ENCODE results near the gene RHOT2.
A peak's percentile ranks its signal among the peaks of the same experiment; 100 is the strongest.

RHOT2 gene

GRCh38 chr16:647173-647902 lies 20.6 kb upstream of the RHOT2 start:
- no peak for DNase-seq (ENCODE audit: low spot score)

GRCh38 chr16:648071-648780 lies 19.7 kb upstream of the RHOT2 start:
- DNase-seq (ENCODE audit: low spot score), result peak; percentile 34

- DNase-seq (ENCODE audit: low spot score), result peak; percentile 97
These were observed 18.9 kb upstream of the RHOT2 start, which contains the start of gene WDR90 for GRCh38 chr16:648781-649589. WDR90 (plus strand) TSS chr16:649365; CDS start chr16:649417, 52 bp downstream.

- peak; percentile 28 for DNase-seq (ENCODE audit: low spot score)
These were observed 18.3 kb upstream of the RHOT2 start for GRCh38 chr16:649631-650030.

- no peak for DNase-seq (ENCODE audit: low spot score)
These were observed 16.1 kb upstream of the RHOT2 start for GRCh38 chr16:651844-652243.

GRCh38 chr16:652454-653305 lies 15.3 kb upstream of the RHOT2 start:
- DNase-seq (ENCODE audit: low spot score), result no peak

GRCh38 chr16:654034-654433 lies 13.9 kb upstream of the RHOT2 start:
- DNase-seq (ENCODE audit: low spot score), result no peak

GRCh38 chr16:657487-657886 lies 10.4 kb upstream of the RHOT2 start:
- no peak for DNase-seq (ENCODE audit: low spot score)

GRCh38 chr16:658679-659571 lies 9.0 kb upstream of the RHOT2 start:
- no peak for DNase-seq (ENCODE audit: low spot score)

- DNase-seq (ENCODE audit: low spot score), result no peak
These were observed 8.3 kb upstream of the RHOT2 start for GRCh38 chr16:659618-660017.

- no peak for DNase-seq (ENCODE audit: low spot score)
These were observed 7.8 kb upstream of the RHOT2 start for GRCh38 chr16:660132-660458.

- DNase-seq (ENCODE audit: low spot score), result peak; percentile 98
These were observed 7.3 kb upstream of the RHOT2 start for GRCh38 chr16:660459-661183.

- no peak for DNase-seq (ENCODE audit: low spot score)
These were observed 6.6 kb upstream of the RHOT2 start for GRCh38 chr16:661184-661821.

GRCh38 chr16:662095-662494 lies 5.8 kb upstream of the RHOT2 start:
- DNase-seq (ENCODE audit: low spot score), result no peak

GRCh38 chr16:662597-662996 lies 5.3 kb upstream of the RHOT2 start:
- no peak for DNase-seq (ENCODE audit: low spot score)

- no peak for DNase-seq (ENCODE audit: low spot score)
These were observed 1.4 kb upstream of the RHOT2 start for GRCh38 chr16:666572-666971.

GRCh38 chr16:667113-667779 lies 686 bp upstream of the RHOT2 start:
- DNase-seq (ENCODE audit: low spot score), result no peak

GRCh38 chr16:668519-669171 lies 713 bp downstream of the RHOT2 start:
- no peak for DNase-seq (ENCODE audit: low spot score)

- DNase-seq (ENCODE audit: low spot score), result no peak
These were observed 1.7 kb downstream of the RHOT2 start for GRCh38 chr16:669666-670065.
